ENCODE results near the gene AJAP1. TPM values are rescaled to one million over a fixed set of nuclear protein-coding genes. Genes with fewer than 3 reads are reported as not detected.

Gene AJAP1
- total and polyA plus RNA-seq, 9 donors: 0.37 to 1.3 (median 0.74) TPM

GRCh38 chr1:4762146-4762545 is 107.7 kb downstream of the AJAP1 start:
- H3K4me3 ChIP-seq (ENCODE audit: low read length): no peak overlapping the region
- no peak for DNase-seq
- H3K27me3 ChIP-seq (ENCODE audit: control insufficient read depth, insufficient read depth, low read length): no peaks in the 10 kb centered on the region
- no peak overlapping the region for H3K27ac ChIP-seq (ENCODE audit: low read length)
- H3K9me3 ChIP-seq (replicated peaks; ENCODE audit: control insufficient read depth, low read depth, low read length): no peaks in the 10 kb centered on the region
- H3K36me3 ChIP-seq (ENCODE audit: control insufficient read depth, insufficient read depth, low read length): no peaks in the 10 kb centered on the region
- WGBS (ENCODE audit: insufficient coverage): 79% methylated on average over 5 of the region's 7 CpGs
- no peaks in the 10 kb centered on the region for H3K4me1 ChIP-seq (ENCODE audit: control insufficient read depth, insufficient read depth, low read length)

GRCh38 chr1:4767308-4767707 is 112.9 kb downstream of the AJAP1 start:
- WGBS (ENCODE audit: insufficient coverage): 98% methylated on average over 4 of the region's 4 CpGs
- H3K9me3 ChIP-seq (replicated peaks; ENCODE audit: control insufficient read depth, low read depth, low read length): no peaks in the 10 kb centered on the region
- H3K4me1 ChIP-seq (ENCODE audit: control insufficient read depth, insufficient read depth, low read length): no peaks in the 10 kb centered on the region
- H3K36me3 ChIP-seq (ENCODE audit: control insufficient read depth, insufficient read depth, low read length): no peaks in the 10 kb centered on the region
- DNase-seq: no peak
- H3K27ac ChIP-seq (ENCODE audit: low read length): no peak overlapping the region
- no peak overlapping the region for H3K4me3 ChIP-seq (ENCODE audit: low read length)
- peaks cover 5% of the 10 kb centered on the region for H3K27me3 ChIP-seq (ENCODE audit: control insufficient read depth, insufficient read depth, low read length)

GRCh38 chr1:4768553-4768952 is 114.1 kb downstream of the AJAP1 start:
- Histone ChIP-seq H3K27me3 (ENCODE audit: control insufficient read depth, insufficient read depth, low read length) (peaks cover 7% of the 10 kb centered on the region), H3K9me3 (replicated peaks; ENCODE audit: control insufficient read depth, low read depth, low read length) (no peaks in the 10 kb centered on the region)
- no peak for DNase-seq

GRCh38 chr1:4769516-4770280 is 115.3 kb downstream of the AJAP1 start:
- Histone ChIP-seq H3K27me3 (ENCODE audit: control insufficient read depth, insufficient read depth, low read length) (peaks cover 7% of the 10 kb centered on the region), H3K4me1 (ENCODE audit: control insufficient read depth, insufficient read depth, low read length) (peaks cover 2% of the 10 kb centered on the region)
- WGBS (ENCODE audit: insufficient coverage): 84% methylated on average over 13 of the region's 18 CpGs

More at GRCh38 chr1:4768553-4768952, 114.1 kb downstream of the AJAP1 start:
- Histone ChIP-seq H3K27ac (ENCODE audit: low read length) (no peak overlapping the region), H3K4me1 (ENCODE audit: control insufficient read depth, insufficient read depth, low read length) (peaks cover 2% of the 10 kb centered on the region), H3K36me3 (ENCODE audit: control insufficient read depth, insufficient read depth, low read length) (no peaks in the 10 kb centered on the region), H3K4me3 (ENCODE audit: low read length) (no peak overlapping the region)
- WGBS (ENCODE audit: insufficient coverage): 60% methylated on average over 6 of the region's 6 CpGs

GRCh38 chr1:4770713-4771112 is 116.3 kb downstream of the AJAP1 start:
- Histone ChIP-seq H3K4me3 (ENCODE audit: low read length) (no peak overlapping the region), H3K36me3 (ENCODE audit: control insufficient read depth, insufficient read depth, low read length) (no peaks in the 10 kb centered on the region), H3K4me1 (ENCODE audit: control insufficient read depth, insufficient read depth, low read length) (peaks cover 2% of the 10 kb centered on the region), H3K27ac (ENCODE audit: low read length) (no peak overlapping the region), H3K27me3 (ENCODE audit: control insufficient read depth, insufficient read depth, low read length) (peaks cover 7% of the 10 kb centered on the region), H3K9me3 (replicated peaks; ENCODE audit: control insufficient read depth, low read depth, low read length) (no peaks in the 10 kb centered on the region)
- WGBS (ENCODE audit: insufficient coverage): 13% methylated on average over 3 of the region's 8 CpGs
- no peak for DNase-seq

More at GRCh38 chr1:4769516-4770280, 115.3 kb downstream of the AJAP1 start:
- Histone ChIP-seq H3K4me3 (ENCODE audit: low read length) (no peak overlapping the region), H3K27ac (ENCODE audit: low read length) (no peak overlapping the region), H3K9me3 (replicated peaks; ENCODE audit: control insufficient read depth, low read depth, low read length) (no peaks in the 10 kb centered on the region), H3K36me3 (ENCODE audit: control insufficient read depth, insufficient read depth, low read length) (no peaks in the 10 kb centered on the region)
- no peak for DNase-seq

- H3K9me3 ChIP-seq (replicated peaks; ENCODE audit: control insufficient read depth, low read depth, low read length): no peaks in the 10 kb centered on the region
- no peaks in the 10 kb centered on the region for H3K36me3 ChIP-seq (ENCODE audit: control insufficient read depth, insufficient read depth, low read length)
- peaks cover 2% of the 10 kb centered on the region for H3K4me1 ChIP-seq (ENCODE audit: control insufficient read depth, insufficient read depth, low read length)
- no peak overlapping the region for H3K27ac ChIP-seq (ENCODE audit: low read length)
- no peak overlapping the region for H3K4me3 ChIP-seq (ENCODE audit: low read length)
- 71% methylated on average over 7 of the region's 13 CpGs for WGBS (ENCODE audit: insufficient coverage)
- no peak for DNase-seq
- peaks cover 7% of the 10 kb centered on the region for H3K27me3 ChIP-seq (ENCODE audit: control insufficient read depth, insufficient read depth, low read length)
These were observed 116.9 kb downstream of the AJAP1 start for GRCh38 chr1:4771267-4771666.

GRCh38 chr1:4771721-4772120 is 117.3 kb downstream of the AJAP1 start:
- Histone ChIP-seq H3K4me3 (ENCODE audit: low read length) (no peak overlapping the region), H3K27ac (ENCODE audit: low read length) (no peak overlapping the region), H3K4me1 (ENCODE audit: control insufficient read depth, insufficient read depth, low read length) (peaks cover 2% of the 10 kb centered on the region), H3K9me3 (replicated peaks; ENCODE audit: control insufficient read depth, low read depth, low read length) (no peaks in the 10 kb centered on the region), H3K36me3 (ENCODE audit: control insufficient read depth, insufficient read depth, low read length) (no peaks in the 10 kb centered on the region), H3K27me3 (ENCODE audit: control insufficient read depth, insufficient read depth, low read length) (peaks cover 7% of the 10 kb centered on the region)
- 82% methylated on average over 7 of the region's 8 CpGs for WGBS (ENCODE audit: insufficient coverage)
- DNase-seq: no peak

GRCh38 chr1:4772294-4773010 is 118.0 kb downstream of the AJAP1 start:
- DNase-seq: no peak
- H3K9me3 ChIP-seq (replicated peaks; ENCODE audit: control insufficient read depth, low read depth, low read length): no peaks in the 10 kb centered on the region
- H3K4me1 ChIP-seq (ENCODE audit: control insufficient read depth, insufficient read depth, low read length): peaks cover 2% of the 10 kb centered on the region
- H3K4me3 ChIP-seq (ENCODE audit: low read length): no peak overlapping the region
- no peak overlapping the region for H3K27ac ChIP-seq (ENCODE audit: low read length)
- H3K27me3 ChIP-seq (ENCODE audit: control insufficient read depth, insufficient read depth, low read length): peaks cover 7% of the 10 kb centered on the region
- WGBS (ENCODE audit: insufficient coverage): 56% methylated on average over 37 of the region's 37 CpGs
- H3K36me3 ChIP-seq (ENCODE audit: control insufficient read depth, insufficient read depth, low read length): no peaks in the 10 kb centered on the region

- no peak for DNase-seq
- 57% methylated on average over 6 of the region's 7 CpGs for WGBS (ENCODE audit: insufficient coverage)
- no peaks in the 10 kb centered on the region for H3K36me3 ChIP-seq (ENCODE audit: control insufficient read depth, insufficient read depth, low read length)
- H3K27ac ChIP-seq (ENCODE audit: low read length): no peak overlapping the region
- H3K4me3 ChIP-seq (ENCODE audit: low read length): no peak overlapping the region
- no peaks in the 10 kb centered on the region for H3K9me3 ChIP-seq (replicated peaks; ENCODE audit: control insufficient read depth, low read depth, low read length)
- peaks cover 4% of the 10 kb centered on the region for H3K4me1 ChIP-seq (ENCODE audit: control insufficient read depth, insufficient read depth, low read length)
- H3K27me3 ChIP-seq (ENCODE audit: control insufficient read depth, insufficient read depth, low read length): peaks cover 7% of the 10 kb centered on the region
These were observed 118.8 kb downstream of the AJAP1 start for GRCh38 chr1:4773226-4773625.

- no peak for DNase-seq
- Histone ChIP-seq H3K9me3 (replicated peaks; ENCODE audit: control insufficient read depth, low read depth, low read length) (no peaks in the 10 kb centered on the region), H3K27me3 (ENCODE audit: control insufficient read depth, insufficient read depth, low read length) (peaks cover 4% of the 10 kb centered on the region), H3K4me1 (ENCODE audit: control insufficient read depth, insufficient read depth, low read length) (peaks cover 10% of the 10 kb centered on the region), H3K36me3 (ENCODE audit: control insufficient read depth, insufficient read depth, low read length) (no peaks in the 10 kb centered on the region), H3K4me3 (ENCODE audit: low read length) (no peak overlapping the region), H3K27ac (ENCODE audit: low read length) (no peak overlapping the region)
- WGBS (ENCODE audit: insufficient coverage): 71% methylated on average over 7 of the region's 9 CpGs
These were observed 121.1 kb downstream of the AJAP1 start for GRCh38 chr1:4775506-4775905.
